GM18502 (cell line): ENCODE data around the gene ATXN2.
"Not testable (repeated sequence)": the region's sequence is repeated elsewhere in the genome, so short reads cannot be mapped to it uniquely, and the experiment has no call there.

Experiments
- ATAC-seq: cut with Tn5 transposase; IDR thresholded peaks from one replicate; pipeline ENCODE4 v1.9.1; 2021; ENCODE audit warnings: mild to moderate bottlenecking; ENCODE audit not compliant: unreplicated experiment, poor library complexity

ATXN2 gene

GRCh38 chr12:111519937-111520336, 79.2 kb downstream of the ATXN2 start:
- ATAC-seq: no peak

- no peak for ATAC-seq
Observed at GRCh38 chr12:111519083-111519482, 80.0 kb downstream of the ATXN2 start.

GRCh38 chr12:111507719-111508118, 91.4 kb downstream of the ATXN2 start:
- not testable (repeated sequence) for ATAC-seq

GRCh38 chr12:111507258-111507657, 91.9 kb downstream of the ATXN2 start:
- not testable (repeated sequence) for ATAC-seq

GRCh38 chr12:111506260-111506659, 92.9 kb downstream of the ATXN2 start:
- ATAC-seq: no peak

- ATAC-seq: no peak
Observed at GRCh38 chr12:111505601-111506036, 93.5 kb downstream of the ATXN2 start.

- ATAC-seq: no peak
Observed at GRCh38 chr12:111503116-111503515, 96.0 kb downstream of the ATXN2 start.

GRCh38 chr12:111494676-111495075, 104.4 kb downstream of the ATXN2 start:
- ATAC-seq: no peak

GRCh38 chr12:111492979-111493378, 106.1 kb downstream of the ATXN2 start:
- not testable (repeated sequence) for ATAC-seq

- no peak for ATAC-seq
Observed at GRCh38 chr12:111488798-111489197, 110.3 kb downstream of the ATXN2 start.

GRCh38 chr12:111488271-111488670, 110.8 kb downstream of the ATXN2 start:
- no peak for ATAC-seq

- no peak for ATAC-seq
Observed at GRCh38 chr12:111482462-111482861, 116.7 kb downstream of the ATXN2 start.

- no peak for ATAC-seq
Observed at GRCh38 chr12:111471236-111471635, 127.9 kb downstream of the ATXN2 start.

- no peak for ATAC-seq
Observed at GRCh38 chr12:111469401-111469800, 129.7 kb downstream of the ATXN2 start.

- ATAC-seq: no peak
Observed at GRCh38 chr12:111467857-111468241, 131.3 kb downstream of the ATXN2 start.

- no peak for ATAC-seq
Observed at GRCh38 chr12:111467092-111467856, 131.8 kb downstream of the ATXN2 start.

- no peak for ATAC-seq
Observed at GRCh38 chr12:111462210-111462769, 136.8 kb downstream of the ATXN2 start.

GRCh38 chr12:111460111-111460510, 139.0 kb downstream of the ATXN2 start:
- ATAC-seq: not testable (repeated sequence)

GRCh38 chr12:111458546-111459172, 140.5 kb downstream of the ATXN2 start:
- no peak for ATAC-seq

- ATAC-seq: no peak
Observed at GRCh38 chr12:111457577-111457976, 141.5 kb downstream of the ATXN2 start.

- no peak for ATAC-seq
Observed at GRCh38 chr12:111457071-111457470, 142.0 kb downstream of the ATXN2 start.
